Subcutaneous adipose tissue (tissue), 4 donors: Measurements from ENCODE around the gene CYB561. TPM values are rescaled to one million over a fixed set of nuclear protein-coding genes. Genes with fewer than 3 reads are reported as not detected.

ENCODE experiments used
- total RNA-seq, 4 donors: library from RNA; depleted of rRNA; stranded (reverse); fragments of >200 nt; gene quantifications; one replicate each; pipeline ENCODE4 v1.1.0, GENCODE V29; 2016
- TF ChIP-seq, protein P1 (sequence below): fragments of 450-650 bp; IDR thresholded peaks from one replicate; pipeline ENCODE4 v1.5.1; 2016; ENCODE audit warnings: low read depth, mild to moderate bottlenecking, control low read depth, antibody characterized with exemption, moderate library complexity

Gene CYB561
- total RNA-seq, 4 donors from 2014 or later = 12.7 to 17.9 (median 14.1) TPM

DNA sequence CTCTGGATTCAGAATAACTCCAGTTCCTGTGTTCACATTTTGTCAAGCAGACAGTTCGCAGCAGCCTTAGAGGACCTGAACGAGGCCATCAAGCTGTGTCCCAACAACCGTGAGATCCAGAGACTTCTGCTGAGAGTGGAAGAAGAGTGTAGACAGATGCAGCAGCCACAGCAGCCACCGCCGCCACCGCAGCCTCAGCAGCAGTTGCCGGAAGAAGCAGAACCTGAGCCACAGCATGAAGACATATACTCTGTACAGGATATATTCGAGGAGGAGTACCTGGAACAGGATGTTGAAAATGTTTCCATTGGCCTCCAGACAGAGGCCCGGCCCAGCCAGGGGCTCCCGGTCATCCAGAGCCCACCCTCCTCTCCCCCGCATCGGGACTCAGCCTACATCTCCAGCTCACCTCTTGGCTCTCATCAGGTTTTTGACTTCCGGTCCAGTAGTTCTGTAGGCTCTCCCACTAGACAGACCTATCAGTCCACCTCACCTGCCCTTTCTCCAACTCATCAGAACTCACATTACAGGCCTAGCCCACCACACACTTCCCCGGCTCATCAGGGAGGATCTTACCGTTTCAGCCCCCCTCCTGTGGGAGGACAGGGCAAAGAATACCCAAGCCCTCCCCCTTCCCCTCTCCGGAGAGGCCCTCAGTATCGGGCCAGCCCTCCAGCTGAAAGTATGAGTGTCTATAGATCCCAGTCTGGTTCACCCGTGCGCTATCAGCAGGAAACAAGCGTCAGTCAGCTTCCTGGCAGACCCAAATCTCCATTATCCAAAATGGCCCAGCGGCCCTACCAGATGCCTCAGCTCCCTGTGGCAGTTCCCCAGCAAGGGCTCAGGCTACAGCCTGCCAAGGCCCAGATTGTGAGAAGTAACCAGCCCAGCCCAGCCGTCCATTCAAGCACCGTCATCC, 25.9 kb downstream of the CYB561 start:
- TF ChIP-seq, protein P1, sequence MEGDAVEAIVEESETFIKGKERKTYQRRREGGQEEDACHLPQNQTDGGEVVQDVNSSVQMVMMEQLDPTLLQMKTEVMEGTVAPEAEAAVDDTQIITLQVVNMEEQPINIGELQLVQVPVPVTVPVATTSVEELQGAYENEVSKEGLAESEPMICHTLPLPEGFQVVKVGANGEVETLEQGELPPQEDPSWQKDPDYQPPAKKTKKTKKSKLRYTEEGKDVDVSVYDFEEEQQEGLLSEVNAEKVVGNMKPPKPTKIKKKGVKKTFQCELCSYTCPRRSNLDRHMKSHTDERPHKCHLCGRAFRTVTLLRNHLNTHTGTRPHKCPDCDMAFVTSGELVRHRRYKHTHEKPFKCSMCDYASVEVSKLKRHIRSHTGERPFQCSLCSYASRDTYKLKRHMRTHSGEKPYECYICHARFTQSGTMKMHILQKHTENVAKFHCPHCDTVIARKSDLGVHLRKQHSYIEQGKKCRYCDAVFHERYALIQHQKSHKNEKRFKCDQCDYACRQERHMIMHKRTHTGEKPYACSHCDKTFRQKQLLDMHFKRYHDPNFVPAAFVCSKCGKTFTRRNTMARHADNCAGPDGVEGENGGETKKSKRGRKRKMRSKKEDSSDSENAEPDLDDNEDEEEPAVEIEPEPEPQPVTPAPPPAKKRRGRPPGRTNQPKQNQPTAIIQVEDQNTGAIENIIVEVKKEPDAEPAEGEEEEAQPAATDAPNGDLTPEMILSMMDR = no peak

DNA sequence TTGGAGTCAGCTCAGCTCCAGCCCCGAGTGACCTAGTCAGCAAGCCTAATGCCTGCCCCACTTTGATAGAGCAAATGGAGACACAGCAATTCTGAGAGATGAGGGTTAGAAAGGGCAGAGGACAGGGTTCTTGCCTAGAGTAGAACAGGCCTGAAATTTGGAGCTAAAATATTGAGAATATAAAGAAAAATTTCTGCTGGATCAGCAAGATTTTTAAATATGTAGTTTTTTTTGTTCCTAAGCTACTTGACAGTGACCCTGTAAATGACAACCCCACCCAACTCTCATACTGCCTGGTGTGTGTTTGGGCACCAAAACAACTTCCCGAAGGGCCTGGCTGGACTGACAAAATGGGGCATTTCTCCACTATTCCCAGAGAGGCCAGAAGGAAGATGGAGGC, 26.7 kb downstream of the CYB561 start:
- TF ChIP-seq, protein P1 = no peak

DNA sequence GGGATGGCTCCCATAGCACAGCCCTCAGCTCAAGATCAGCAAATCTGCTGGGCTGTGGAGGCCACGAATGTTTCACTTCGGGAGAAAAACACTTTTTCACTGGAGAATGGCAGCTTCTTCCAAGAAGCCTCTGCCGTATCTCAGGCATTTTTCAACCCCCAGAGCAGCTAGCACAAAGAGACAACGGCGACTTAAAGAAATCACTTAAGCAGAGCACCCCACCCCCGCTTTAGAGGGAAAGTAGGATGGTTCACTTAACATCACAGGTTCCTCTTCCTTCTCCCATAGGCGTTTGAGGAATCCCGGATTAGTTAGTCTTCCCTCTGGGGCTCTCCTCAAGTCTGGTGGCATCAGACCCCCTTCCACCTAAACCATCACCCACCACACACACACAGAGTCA, 27.6 kb downstream of the CYB561 start:
- TF ChIP-seq, protein P1 = no peak

DNA sequence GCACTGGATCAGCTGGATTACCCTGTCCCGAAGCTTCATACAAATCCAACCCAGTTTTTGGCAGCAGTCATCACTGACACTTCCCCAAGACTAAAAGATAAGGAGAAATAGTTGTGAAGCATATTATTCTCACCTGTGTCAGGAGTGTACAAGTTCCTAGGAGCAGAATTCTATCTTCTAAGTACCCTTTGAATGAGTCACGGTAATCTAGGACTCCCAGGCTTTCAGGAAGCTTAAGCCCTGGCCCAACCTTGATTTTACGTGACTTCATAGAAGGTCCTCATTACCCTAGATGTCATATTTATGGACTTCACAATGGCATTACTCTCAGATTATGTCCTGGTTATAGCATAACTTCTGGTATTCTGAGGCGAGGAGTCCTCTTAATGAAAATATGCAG, 31.9 kb downstream of the CYB561 start:
- TF ChIP-seq, protein P1 = no peak

- TF ChIP-seq, protein P1 = no peak
Observed at GRCh38 chr17:63413128-63413527, 33.0 kb downstream of the CYB561 start.

- TF ChIP-seq, protein P1 = no peak
Observed at GRCh38 chr17:63412234-63412633, 33.9 kb downstream of the CYB561 start.

GRCh38 chr17:63407741-63408330, 38.3 kb downstream of the CYB561 start:
- TF ChIP-seq, protein P1 = no peak
